Measurements from ENCODE around the gene CALML5. TPM values are rescaled to one million over a fixed set of nuclear protein-coding genes. Genes with fewer than 3 reads are reported as not detected.

CALML5 gene
- total and polyA plus RNA-seq, 9 of the 15 experiments (the other 6 are each of a cell fraction or from before 2014, with no cell fraction given), result not detected

DNA sequence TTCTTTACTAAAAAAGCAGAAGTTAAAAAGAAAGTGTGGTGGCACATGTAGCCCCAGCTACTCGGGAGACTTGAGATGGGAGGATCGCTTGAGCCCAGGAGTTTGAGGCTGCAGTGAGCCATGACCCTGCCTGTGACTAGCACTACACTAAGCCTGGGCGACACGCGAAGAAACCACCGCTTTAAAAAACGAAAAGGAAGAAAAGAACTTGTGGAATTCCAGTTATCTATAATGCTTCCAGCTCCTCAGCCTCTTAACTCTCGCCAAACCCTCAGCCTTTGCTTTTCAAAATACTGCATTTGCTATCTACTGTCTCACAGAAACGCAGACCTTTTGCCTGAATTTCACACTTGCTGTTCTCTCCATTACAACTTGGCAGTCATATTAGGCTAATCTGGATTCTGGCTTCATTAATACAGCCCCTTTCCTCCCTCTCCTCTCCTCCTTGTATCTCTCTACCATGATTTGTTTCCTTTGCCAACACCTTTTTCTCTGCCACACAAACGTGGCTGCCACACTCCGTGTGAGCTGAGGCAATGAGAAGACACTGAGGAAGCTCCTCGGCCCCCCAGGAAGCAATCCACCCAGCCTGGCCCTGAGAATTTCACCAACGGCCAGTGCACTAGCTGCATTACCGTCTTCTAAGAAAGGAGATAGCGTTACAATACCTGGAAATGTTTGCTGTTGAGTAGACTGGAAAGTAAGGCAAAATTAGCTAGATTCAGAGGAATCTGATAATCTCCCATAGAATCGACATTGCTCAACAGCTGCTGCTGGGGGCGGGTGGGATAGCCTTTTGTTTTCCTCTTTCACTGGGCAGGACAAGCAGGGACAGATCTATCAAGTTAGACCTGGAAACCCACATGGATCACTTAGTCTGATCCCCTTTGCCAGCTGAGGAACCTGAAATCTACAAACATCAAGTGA, 37.2 kb downstream of the CALML5 start (continued):
- TF ChIP-seq, protein P1, sequence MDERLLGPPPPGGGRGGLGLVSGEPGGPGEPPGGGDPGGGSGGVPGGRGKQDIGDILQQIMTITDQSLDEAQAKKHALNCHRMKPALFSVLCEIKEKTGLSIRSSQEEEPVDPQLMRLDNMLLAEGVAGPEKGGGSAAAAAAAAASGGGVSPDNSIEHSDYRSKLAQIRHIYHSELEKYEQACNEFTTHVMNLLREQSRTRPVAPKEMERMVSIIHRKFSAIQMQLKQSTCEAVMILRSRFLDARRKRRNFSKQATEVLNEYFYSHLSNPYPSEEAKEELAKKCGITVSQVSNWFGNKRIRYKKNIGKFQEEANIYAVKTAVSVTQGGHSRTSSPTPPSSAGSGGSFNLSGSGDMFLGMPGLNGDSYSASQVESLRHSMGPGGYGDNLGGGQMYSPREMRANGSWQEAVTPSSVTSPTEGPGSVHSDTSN (CRISPR knock-in tag; IDR thresholded peaks at IDR 0.05; ENCODE audit: low read depth), result no peak
- TF ChIP-seq, protein P1 (tag; conservative IDR thresholded peaks at IDR 0.05; ENCODE audit: low read depth), result no peak
- TF ChIP-seq BRCA1 (IDR thresholded peaks at IDR 0.05), result no peak
- no peak for TF ChIP-seq BRCA1 (CRISPR knock-in tag; IDR thresholded peaks at IDR 0.05)
- 0 out of 2 replicates have a peak, but pooled peaks have one; percentile 3 for TF ChIP-seq ZNF23 (CRISPR knock-in tag; IDR thresholded peaks at IDR 0.05)
- TF ChIP-seq HDAC3 (IDR thresholded peaks at IDR 0.05; ENCODE audit: borderline replicate concordance, partially characterized antibody), result peak; percentile 69
- TF ChIP-seq ZNF79 (CRISPR knock-in tag; IDR thresholded peaks at IDR 0.05; ENCODE audit: low read depth), result no peak
- TF ChIP-seq, protein P2, sequence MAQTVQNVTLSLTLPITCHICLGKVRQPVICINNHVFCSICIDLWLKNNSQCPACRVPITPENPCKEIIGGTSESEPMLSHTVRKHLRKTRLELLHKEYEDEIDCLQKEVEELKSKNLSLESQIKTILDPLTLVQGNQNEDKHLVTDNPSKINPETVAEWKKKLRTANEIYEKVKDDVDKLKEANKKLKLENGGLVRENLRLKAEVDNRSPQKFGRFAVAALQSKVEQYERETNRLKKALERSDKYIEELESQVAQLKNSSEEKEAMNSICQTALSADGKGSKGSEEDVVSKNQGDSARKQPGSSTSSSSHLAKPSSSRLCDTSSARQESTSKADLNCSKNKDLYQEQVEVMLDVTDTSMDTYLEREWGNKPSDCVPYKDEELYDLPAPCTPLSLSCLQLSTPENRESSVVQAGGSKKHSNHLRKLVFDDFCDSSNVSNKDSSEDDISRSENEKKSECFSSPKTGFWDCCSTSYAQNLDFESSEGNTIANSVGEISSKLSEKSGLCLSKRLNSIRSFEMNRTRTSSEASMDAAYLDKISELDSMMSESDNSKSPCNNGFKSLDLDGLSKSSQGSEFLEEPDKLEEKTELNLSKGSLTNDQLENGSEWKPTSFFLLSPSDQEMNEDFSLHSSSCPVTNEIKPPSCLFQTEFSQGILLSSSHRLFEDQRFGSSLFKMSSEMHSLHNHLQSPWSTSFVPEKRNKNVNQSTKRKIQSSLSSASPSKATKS (CRISPR knock-in tag; IDR thresholded peaks at IDR 0.05), result no peak
- TF ChIP-seq SP1 (CRISPR knock-in tag; IDR thresholded peaks at IDR 0.05), result no peak
- TF ChIP-seq, protein P3, sequence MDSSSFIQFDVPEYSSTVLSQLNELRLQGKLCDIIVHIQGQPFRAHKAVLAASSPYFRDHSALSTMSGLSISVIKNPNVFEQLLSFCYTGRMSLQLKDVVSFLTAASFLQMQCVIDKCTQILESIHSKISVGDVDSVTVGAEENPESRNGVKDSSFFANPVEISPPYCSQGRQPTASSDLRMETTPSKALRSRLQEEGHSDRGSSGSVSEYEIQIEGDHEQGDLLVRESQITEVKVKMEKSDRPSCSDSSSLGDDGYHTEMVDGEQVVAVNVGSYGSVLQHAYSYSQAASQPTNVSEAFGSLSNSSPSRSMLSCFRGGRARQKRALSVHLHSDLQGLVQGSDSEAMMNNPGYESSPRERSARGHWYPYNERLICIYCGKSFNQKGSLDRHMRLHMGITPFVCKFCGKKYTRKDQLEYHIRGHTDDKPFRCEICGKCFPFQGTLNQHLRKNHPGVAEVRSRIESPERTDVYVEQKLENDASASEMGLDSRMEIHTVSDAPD (CRISPR knock-in tag; IDR thresholded peaks at IDR 0.05), result no peak
- TF ChIP-seq, protein P4, sequence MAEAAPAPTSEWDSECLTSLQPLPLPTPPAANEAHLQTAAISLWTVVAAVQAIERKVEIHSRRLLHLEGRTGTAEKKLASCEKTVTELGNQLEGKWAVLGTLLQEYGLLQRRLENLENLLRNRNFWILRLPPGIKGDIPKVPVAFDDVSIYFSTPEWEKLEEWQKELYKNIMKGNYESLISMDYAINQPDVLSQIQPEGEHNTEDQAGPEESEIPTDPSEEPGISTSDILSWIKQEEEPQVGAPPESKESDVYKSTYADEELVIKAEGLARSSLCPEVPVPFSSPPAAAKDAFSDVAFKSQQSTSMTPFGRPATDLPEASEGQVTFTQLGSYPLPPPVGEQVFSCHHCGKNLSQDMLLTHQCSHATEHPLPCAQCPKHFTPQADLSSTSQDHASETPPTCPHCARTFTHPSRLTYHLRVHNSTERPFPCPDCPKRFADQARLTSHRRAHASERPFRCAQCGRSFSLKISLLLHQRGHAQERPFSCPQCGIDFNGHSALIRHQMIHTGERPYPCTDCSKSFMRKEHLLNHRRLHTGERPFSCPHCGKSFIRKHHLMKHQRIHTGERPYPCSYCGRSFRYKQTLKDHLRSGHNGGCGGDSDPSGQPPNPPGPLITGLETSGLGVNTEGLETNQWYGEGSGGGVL (CRISPR knock-in tag; IDR thresholded peaks at IDR 0.05), result no peak
- no peak for TF ChIP-seq RBM14 (IDR thresholded peaks at IDR 0.05; ENCODE audit: borderline replicate concordance, insufficient read depth, low read depth, low read length)
- TF ChIP-seq L3MBTL2 (IDR thresholded peaks at IDR 0.05), result peak; percentile 45; the same call in 1 of the 2 replicates
